Caki2 (cell line): ENCODE results near the gene MAP3K12. TPM values are rescaled to one million over a fixed set of nuclear protein-coding genes. Genes with fewer than 3 reads are reported as not detected.

ENCODE experiments used
- DNase-seq: peaks from one replicate; pipeline ENCODE4 v3.0.0-alpha.2; 2015; ENCODE audit warnings: low read depth
- in situ Hi-C: cut with HindIII; loops from 2 replicates; pipeline ENCODE4 v1.10.0; 2016; ENCODE audit warnings: low sequenced_read_pairs, low pct_unique_long_range_greater_than_20kb, mixed read lengths
- total RNA-seq: library from RNA; depleted of rRNA; stranded (reverse); fragments of >200 nt; shearing (Covaris generic); gene quantifications from 2 replicates; pipeline ENCODE4 v1.2.3, GENCODE V29; 2014; ENCODE audit warnings: low replicate concordance

MAP3K12 gene
- total RNA-seq, 1 experiment from 2014 or later, result 31.1 TPM

GRCh38 chr12:53514628-53515290, 15.5 kb upstream of the MAP3K12 start:
- no peak for DNase-seq
- in situ Hi-C loops, result no loop called here

- in situ Hi-C loops, result no loop called here
- no peak for DNase-seq
These were observed 14.6 kb upstream of the MAP3K12 start for GRCh38 chr12:53513712-53514410.

GRCh38 chr12:53510181-53510812, 11.0 kb upstream of the MAP3K12 start:
- in situ Hi-C loops, result no loop called here

GRCh38 chr12:53508534-53509170, 9.4 kb upstream of the MAP3K12 start:
- DNase-seq, result peak; percentile 91
- in situ Hi-C loops, result no loop called here

More at GRCh38 chr12:53510181-53510812, 11.0 kb upstream of the MAP3K12 start:
- no peak for DNase-seq

- in situ Hi-C loops, result no loop called here
- no peak for DNase-seq
These were observed 8.3 kb upstream of the MAP3K12 start for GRCh38 chr12:53507603-53507885.

GRCh38 chr12:53506881-53507602, 7.8 kb upstream of the MAP3K12 start, which contains the start of gene NPFF:
NPFF (minus strand) TSS chr12:53507484; CDS start chr12:53507474, 10 bp downstream.
- DNase-seq, result no peak
- in situ Hi-C loops, result no loop called here

- no peak for DNase-seq
- in situ Hi-C loops, result no loop called here
These were observed 7.2 kb upstream of the MAP3K12 start for GRCh38 chr12:53506450-53506785.

GRCh38 chr12:53505555-53506449, 6.5 kb upstream of the MAP3K12 start:
- in situ Hi-C loops, result no loop called here
- no peak for DNase-seq

- no peak for DNase-seq
- in situ Hi-C loops, result no loop called here
These were observed 5.8 kb upstream of the MAP3K12 start for GRCh38 chr12:53505086-53505485.

- no peak for DNase-seq
- in situ Hi-C loops, result no loop called here
These were observed 5.0 kb upstream of the MAP3K12 start for GRCh38 chr12:53504004-53504920.

GRCh38 chr12:53502983-53503728, 3.9 kb upstream of the MAP3K12 start:
- no peak for DNase-seq
- in situ Hi-C loops, result no loop called here

- in situ Hi-C loops, result no loop called here
These were observed 3.1 kb upstream of the MAP3K12 start for GRCh38 chr12:53502331-53502730.

GRCh38 chr12:53501615-53502181, 2.4 kb upstream of the MAP3K12 start:
- in situ Hi-C loops, result no loop called here
- no peak for DNase-seq

More at GRCh38 chr12:53502331-53502730, 3.1 kb upstream of the MAP3K12 start:
- peak; percentile 65 for DNase-seq

- in situ Hi-C loops, result no loop called here
- DNase-seq, result peak; percentile 100
These were observed 1.7 kb upstream of the MAP3K12 start, which contains the start of gene TARBP2 for GRCh38 chr12:53500776-53501614. TARBP2 (plus strand) TSS chr12:53501283; CDS start chr12:53501409, 126 bp downstream.
